Fibroblast of pulmonary artery (primary cell): ENCODE data around the gene C5orf47.
A peak's percentile ranks its signal among the peaks of the same experiment; 100 is the strongest.

Experiments used
- DNase-seq: peaks from one replicate; pipeline ENCODE4 v3.0.0-alpha.2; 2010; ENCODE audit warnings: low read depth
- H3K4me3 ChIP-seq: replicated peaks from 2 replicates; pipeline ENCODE4 v1.5.1; 2011; ENCODE audit warnings: low read depth, mild to moderate bottlenecking, control low read depth, low read length, moderate library complexity
- TF ChIP-seq, protein P1 (sequence below): IDR thresholded peaks from 2 replicates; pipeline ENCODE4 v1.5.1; 2011; ENCODE audit warnings: mild to moderate bottlenecking, control low read depth, low read length, inconsistent platforms; ENCODE audit errors: missing control alignments

C5orf47 gene

DNA sequence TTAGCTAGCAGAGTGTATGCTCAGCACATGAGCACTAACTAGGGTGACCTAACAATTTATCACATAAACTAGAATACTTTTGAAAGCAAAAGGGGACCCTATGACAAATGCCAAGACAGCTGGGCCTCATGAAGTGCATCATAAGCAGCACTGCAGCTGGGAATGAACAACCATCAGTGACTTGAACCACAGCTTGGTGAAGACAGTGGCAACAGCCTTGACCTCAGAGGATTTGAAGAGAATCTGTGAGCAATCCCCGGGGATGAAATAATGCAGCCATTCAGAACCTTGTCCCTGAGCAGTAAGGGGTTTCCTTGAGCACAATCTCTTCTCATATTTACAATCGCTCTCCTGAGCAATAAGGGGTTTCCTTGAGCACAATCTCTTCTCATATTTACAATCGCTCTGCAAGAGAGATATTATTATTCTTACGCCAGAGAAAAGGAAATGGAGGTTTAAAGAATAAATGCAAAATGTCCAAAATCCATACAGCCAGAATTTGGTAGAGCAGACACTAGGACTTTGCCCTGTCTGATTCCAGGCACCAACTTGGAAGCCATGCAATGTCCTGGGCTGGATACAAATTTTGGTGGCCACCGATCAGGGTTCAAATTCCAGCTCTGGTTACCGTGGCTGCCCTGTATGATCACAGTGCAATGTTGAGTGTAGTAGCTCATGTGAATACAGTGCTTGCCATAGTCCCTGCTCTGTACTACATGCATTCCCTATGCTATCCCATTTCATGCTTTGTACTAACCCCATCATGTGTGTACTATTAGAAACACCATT is 55.7 kb downstream of the C5orf47 start:
- DNase-seq: no peak
- TF ChIP-seq, protein P1, sequence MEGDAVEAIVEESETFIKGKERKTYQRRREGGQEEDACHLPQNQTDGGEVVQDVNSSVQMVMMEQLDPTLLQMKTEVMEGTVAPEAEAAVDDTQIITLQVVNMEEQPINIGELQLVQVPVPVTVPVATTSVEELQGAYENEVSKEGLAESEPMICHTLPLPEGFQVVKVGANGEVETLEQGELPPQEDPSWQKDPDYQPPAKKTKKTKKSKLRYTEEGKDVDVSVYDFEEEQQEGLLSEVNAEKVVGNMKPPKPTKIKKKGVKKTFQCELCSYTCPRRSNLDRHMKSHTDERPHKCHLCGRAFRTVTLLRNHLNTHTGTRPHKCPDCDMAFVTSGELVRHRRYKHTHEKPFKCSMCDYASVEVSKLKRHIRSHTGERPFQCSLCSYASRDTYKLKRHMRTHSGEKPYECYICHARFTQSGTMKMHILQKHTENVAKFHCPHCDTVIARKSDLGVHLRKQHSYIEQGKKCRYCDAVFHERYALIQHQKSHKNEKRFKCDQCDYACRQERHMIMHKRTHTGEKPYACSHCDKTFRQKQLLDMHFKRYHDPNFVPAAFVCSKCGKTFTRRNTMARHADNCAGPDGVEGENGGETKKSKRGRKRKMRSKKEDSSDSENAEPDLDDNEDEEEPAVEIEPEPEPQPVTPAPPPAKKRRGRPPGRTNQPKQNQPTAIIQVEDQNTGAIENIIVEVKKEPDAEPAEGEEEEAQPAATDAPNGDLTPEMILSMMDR: no peak
- no peak overlapping the region for H3K4me3 ChIP-seq

DNA sequence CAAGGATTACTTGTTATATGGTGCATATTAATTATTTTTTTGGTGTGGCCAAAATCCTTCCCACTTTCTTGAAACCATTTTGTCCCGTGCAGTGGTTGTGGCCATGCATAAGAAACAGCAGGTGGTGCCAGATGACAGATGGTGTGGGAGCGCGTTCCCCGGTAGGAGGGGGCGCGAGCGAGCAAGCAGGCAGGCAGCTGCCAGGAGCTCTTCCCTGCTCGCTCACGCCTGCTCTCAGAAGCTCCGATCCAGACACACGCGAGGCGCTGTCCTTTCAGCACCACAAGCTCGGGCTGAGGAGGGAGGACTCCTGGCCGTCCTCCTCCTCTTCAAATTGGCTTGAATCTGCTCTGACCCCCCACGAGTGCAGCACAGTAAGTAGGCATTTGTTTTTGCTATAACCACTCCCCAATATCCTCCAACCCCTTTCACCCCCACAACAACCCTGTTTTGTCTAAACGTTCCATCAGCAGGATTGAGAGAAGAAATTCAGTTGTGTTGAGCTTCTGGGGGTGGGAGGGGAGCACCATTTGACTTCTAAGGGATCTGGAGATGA is 56.6 kb downstream of the C5orf47 start, which contains the start of gene NSG2:
Gene NSG2 (plus strand): TSS at position 237 of the 556 bp plus-strand sequence. CDS start 1,050 bp downstream, outside the sequence.
- H3K4me3 ChIP-seq: no peak within 1 kb of the TSS
- DNase-seq: peak; percentile 88
- TF ChIP-seq, protein P1: peak; percentile 55

DNA sequence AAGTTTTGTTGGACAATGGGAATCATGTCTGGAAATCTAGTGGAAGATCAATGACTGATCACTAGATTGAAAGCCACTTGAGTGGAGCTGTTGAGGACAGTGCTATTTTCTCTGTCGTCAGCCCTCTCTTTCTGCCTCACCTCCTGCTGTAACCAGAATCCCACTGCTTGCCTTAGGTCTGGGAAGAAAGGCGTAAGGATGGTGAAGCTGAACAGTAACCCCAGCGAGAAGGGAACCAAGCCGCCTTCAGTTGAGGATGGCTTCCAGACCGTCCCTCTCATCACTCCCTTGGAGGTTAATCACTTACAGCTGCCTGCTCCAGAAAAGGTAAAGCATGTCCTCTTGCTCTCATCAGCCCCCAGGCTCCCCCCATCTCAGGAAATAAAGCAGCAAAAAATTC is 57.6 kb downstream of the C5orf47 start:
- no peak overlapping the region for H3K4me3 ChIP-seq
- no peak for DNase-seq
- TF ChIP-seq, protein P1: no peak

DNA sequence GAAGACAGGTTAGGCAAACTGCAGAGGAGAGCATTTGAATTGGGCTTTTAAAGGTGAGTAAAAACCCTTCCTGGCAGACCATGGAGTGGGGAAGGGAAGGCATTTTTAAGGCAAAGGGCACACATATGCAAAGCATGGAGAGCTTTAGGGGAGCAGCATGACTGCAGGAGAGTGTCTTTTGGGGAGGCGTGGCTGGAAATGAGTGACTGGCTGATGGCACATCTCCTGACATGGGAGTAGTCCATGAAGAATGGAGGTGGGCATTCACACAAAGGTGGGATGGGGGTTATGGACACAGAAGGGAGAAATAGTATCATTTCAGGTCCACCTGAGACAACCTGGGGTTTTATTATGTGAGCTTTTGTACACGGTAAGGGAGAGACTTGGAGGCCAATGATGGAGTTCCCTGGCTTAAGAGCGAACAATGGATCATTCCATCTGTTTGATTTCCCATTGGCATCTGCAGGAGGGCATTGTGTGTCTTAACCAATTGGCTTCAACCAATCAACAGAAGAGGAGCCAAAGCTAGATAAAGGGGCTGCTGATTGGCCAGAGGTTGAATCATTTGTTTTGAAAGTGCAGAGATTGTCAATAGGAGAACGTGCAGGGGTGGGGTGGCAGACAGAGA is 58.6 kb downstream of the C5orf47 start:
- DNase-seq: no peak
- TF ChIP-seq, protein P1: no peak
- no peak overlapping the region for H3K4me3 ChIP-seq

DNA sequence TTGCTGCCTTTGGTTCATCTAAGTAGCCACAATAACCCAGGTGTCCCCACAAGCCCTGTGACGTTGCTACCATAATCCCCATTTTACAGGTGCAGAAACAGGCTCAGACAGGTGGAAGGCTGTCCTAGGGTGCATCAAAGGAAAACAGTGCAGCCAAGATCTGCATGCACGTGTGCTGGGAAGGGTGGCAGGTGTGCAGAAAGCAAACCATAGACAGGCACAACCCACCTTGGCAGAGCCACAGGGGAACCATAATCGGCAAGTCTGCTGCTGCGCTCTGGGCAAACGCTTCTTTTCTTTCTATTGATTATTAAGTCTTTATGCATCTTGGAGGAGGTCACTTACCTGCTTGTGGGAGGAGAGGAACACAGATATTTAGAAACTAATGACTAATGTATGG is 63.7 kb downstream of the C5orf47 start:
- TF ChIP-seq, protein P1: no peak
- no peak for DNase-seq
- no peak overlapping the region for H3K4me3 ChIP-seq

DNA sequence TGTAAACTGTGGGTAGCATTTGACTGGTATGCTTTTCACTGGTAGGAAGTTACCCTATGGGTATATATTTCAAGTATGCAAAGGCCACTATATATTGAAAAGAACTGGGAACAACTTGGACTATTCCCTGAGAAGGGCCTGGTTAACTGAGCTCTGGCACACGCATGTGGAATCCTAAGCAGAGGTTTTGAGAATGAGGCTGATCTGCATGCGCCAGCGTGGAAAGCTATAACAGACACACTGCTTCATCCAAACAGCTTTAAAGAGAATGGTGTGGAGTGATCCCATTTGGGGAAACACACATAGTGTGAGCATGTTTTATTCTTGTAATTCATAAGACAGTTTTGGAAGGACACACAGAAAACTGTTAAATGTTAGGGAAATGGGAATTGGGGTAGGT is 64.9 kb downstream of the C5orf47 start:
- no peak for DNase-seq
- TF ChIP-seq, protein P1: no peak
- H3K4me3 ChIP-seq: no peak overlapping the region
